ENCODE measurements around the gene CCDC188.

DNA sequence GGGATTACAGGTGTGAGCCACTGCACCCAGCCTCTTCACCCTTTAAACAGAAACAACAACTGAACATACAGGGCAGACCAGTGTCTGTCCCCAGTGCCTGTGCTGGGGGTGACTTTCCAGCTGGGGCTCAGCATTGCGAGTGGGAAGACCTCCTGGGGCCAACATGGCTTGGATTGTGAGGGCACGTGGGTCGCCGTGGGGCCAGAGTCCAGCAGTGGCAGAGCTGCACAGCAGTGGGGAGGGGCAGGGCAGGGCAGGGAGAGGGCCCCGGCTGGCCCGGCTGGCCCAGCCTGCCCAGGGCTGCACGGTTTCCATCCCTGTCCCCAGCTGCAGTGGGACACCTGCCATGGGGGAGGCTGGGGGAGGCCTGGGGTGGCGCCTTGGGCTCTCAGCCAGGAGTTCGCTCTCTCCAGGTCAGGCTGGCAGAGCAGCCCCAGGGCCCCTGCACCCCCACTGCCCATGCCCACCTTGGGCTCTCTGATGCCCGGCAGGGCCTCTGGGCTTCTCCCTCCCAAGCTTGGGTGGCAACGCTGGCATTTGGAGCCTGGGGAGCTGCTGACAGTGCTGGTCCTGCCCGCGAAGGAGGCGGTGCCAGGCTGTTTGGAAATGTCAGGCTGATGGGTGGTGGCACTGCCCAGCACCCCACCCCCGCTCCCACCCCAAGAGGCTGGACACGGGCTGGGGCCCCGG is 30.5 kb upstream of the CCDC188 start:
- TF ChIP-seq EZH2 (IDR thresholded peaks at IDR 0.05; ENCODE audit: borderline replicate concordance, low read depth, low read length, severe bottlenecking): no peak
- TF ChIP-seq, protein P1, sequence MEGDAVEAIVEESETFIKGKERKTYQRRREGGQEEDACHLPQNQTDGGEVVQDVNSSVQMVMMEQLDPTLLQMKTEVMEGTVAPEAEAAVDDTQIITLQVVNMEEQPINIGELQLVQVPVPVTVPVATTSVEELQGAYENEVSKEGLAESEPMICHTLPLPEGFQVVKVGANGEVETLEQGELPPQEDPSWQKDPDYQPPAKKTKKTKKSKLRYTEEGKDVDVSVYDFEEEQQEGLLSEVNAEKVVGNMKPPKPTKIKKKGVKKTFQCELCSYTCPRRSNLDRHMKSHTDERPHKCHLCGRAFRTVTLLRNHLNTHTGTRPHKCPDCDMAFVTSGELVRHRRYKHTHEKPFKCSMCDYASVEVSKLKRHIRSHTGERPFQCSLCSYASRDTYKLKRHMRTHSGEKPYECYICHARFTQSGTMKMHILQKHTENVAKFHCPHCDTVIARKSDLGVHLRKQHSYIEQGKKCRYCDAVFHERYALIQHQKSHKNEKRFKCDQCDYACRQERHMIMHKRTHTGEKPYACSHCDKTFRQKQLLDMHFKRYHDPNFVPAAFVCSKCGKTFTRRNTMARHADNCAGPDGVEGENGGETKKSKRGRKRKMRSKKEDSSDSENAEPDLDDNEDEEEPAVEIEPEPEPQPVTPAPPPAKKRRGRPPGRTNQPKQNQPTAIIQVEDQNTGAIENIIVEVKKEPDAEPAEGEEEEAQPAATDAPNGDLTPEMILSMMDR (IDR thresholded peaks at IDR 0.05; ENCODE audit: borderline replicate concordance, extremely low read depth, low read length, poor library complexity, severe bottlenecking): no peak
